ENCODE results near the gene ABCA13.

The ABCA13 gene

GRCh38 chr7:48285373-48285772, 114.1 kb downstream of the ABCA13 start:
- no peak for TF ChIP-seq REST (IDR thresholded peaks at IDR 0.05; ENCODE audit: insufficient read depth in 1 of 2, low read depth in 2 of 2, low read length in 2 of 2)
- no peak for TF ChIP-seq POLR2AphosphoS5 (IDR thresholded peaks at IDR 0.05; ENCODE audit: low read depth, low read length)
- no peak for TF ChIP-seq SIN3A (IDR thresholded peaks at IDR 0.05; ENCODE audit: borderline replicate concordance, insufficient read depth, low read length)
- no peak for TF ChIP-seq TAF1 (IDR thresholded peaks at IDR 0.05; ENCODE audit: borderline replicate concordance, insufficient read depth, low read length)
- TF ChIP-seq FOXP2 (optimal IDR thresholded peaks at IDR 0.05; ENCODE audit: borderline replicate concordance, extremely low read depth, extremely low read length, insufficient read depth), result no peak

GRCh38 chr7:48286836-48287235, 115.6 kb downstream of the ABCA13 start:
- TF ChIP-seq POLR2AphosphoS5 (IDR thresholded peaks at IDR 0.05; ENCODE audit: low read depth, low read length) (no peak), TAF1 (IDR thresholded peaks at IDR 0.05; ENCODE audit: borderline replicate concordance, insufficient read depth, low read length) (no peak), REST (IDR thresholded peaks at IDR 0.05; ENCODE audit: insufficient read depth in 1 of 2, low read depth in 2 of 2, low read length in 2 of 2) (no peak), SIN3A (IDR thresholded peaks at IDR 0.05; ENCODE audit: borderline replicate concordance, insufficient read depth, low read length) (no peak), FOXP2 (optimal IDR thresholded peaks at IDR 0.05; ENCODE audit: borderline replicate concordance, extremely low read depth, extremely low read length, insufficient read depth) (no peak)

GRCh38 chr7:48289656-48290055, 118.4 kb downstream of the ABCA13 start:
- TF ChIP-seq SIN3A (IDR thresholded peaks at IDR 0.05; ENCODE audit: borderline replicate concordance, insufficient read depth, low read length), result no peak

- TF ChIP-seq TAF1 (IDR thresholded peaks at IDR 0.05; ENCODE audit: borderline replicate concordance, insufficient read depth, low read length) (no peak), REST (IDR thresholded peaks at IDR 0.05; ENCODE audit: insufficient read depth in 1 of 2, low read depth in 2 of 2, low read length in 2 of 2) (no peak), FOXP2 (optimal IDR thresholded peaks at IDR 0.05; ENCODE audit: borderline replicate concordance, extremely low read depth, extremely low read length, insufficient read depth) (no peak), POLR2AphosphoS5 (IDR thresholded peaks at IDR 0.05; ENCODE audit: low read depth, low read length) (no peak)
Observed at GRCh38 chr7:48292949-48293348, 121.7 kb downstream of the ABCA13 start.

- TF ChIP-seq TAF1 (IDR thresholded peaks at IDR 0.05; ENCODE audit: borderline replicate concordance, insufficient read depth, low read length) (no peak), SIN3A (IDR thresholded peaks at IDR 0.05; ENCODE audit: borderline replicate concordance, insufficient read depth, low read length) (no peak), POLR2AphosphoS5 (IDR thresholded peaks at IDR 0.05; ENCODE audit: low read depth, low read length) (no peak), FOXP2 (optimal IDR thresholded peaks at IDR 0.05; ENCODE audit: borderline replicate concordance, extremely low read depth, extremely low read length, insufficient read depth) (no peak), REST (IDR thresholded peaks at IDR 0.05; ENCODE audit: insufficient read depth in 1 of 2, low read depth in 2 of 2, low read length in 2 of 2) (peak; percentile 34 to 81; a peak in 2 of 4 replicates)
Observed at GRCh38 chr7:48295296-48295971, 124.2 kb downstream of the ABCA13 start.
